GM10266 (cell line): ENCODE measurements around the gene ACP1.

Experiments
- DNase-seq: peaks from one replicate; pipeline ENCODE4 v3.0.0; 2012; ENCODE audit errors: extremely low spot score
- CTCF ChIP-seq: IDR thresholded peaks from 2 replicates; pipeline ENCODE4 v1.5.1; 2012; ENCODE audit warnings: mild to moderate bottlenecking, low read depth; ENCODE audit not compliant: control insufficient read depth, insufficient read depth; ENCODE audit errors: missing control alignments

ACP1 gene

GRCh38 chr2:231521-232185 is 33.1 kb upstream of the ACP1 start:
- TF ChIP-seq CTCF = no peak
- DNase-seq = no peak

GRCh38 chr2:233030-233429 is 31.7 kb upstream of the ACP1 start:
- no peak for DNase-seq
- TF ChIP-seq CTCF = no peak

GRCh38 chr2:234421-234820 is 30.3 kb upstream of the ACP1 start:
- no peak for DNase-seq
- TF ChIP-seq CTCF = no peak

- DNase-seq = no peak
- TF ChIP-seq CTCF = no peak
These were observed 27.7 kb upstream of the ACP1 start for GRCh38 chr2:236993-237539.

- no peak for TF ChIP-seq CTCF
- no peak for DNase-seq
These were observed 26.9 kb upstream of the ACP1 start for GRCh38 chr2:237878-238277.

- no peak for TF ChIP-seq CTCF
These were observed 26.3 kb upstream of the ACP1 start for GRCh38 chr2:238431-238830.

GRCh38 chr2:238869-239268 is 25.9 kb upstream of the ACP1 start:
- DNase-seq = no peak
- no peak for TF ChIP-seq CTCF

More at GRCh38 chr2:238431-238830, 26.3 kb upstream of the ACP1 start:
- no peak for DNase-seq
